ENCODE results near the gene RINL.

Gene RINL, protein sequence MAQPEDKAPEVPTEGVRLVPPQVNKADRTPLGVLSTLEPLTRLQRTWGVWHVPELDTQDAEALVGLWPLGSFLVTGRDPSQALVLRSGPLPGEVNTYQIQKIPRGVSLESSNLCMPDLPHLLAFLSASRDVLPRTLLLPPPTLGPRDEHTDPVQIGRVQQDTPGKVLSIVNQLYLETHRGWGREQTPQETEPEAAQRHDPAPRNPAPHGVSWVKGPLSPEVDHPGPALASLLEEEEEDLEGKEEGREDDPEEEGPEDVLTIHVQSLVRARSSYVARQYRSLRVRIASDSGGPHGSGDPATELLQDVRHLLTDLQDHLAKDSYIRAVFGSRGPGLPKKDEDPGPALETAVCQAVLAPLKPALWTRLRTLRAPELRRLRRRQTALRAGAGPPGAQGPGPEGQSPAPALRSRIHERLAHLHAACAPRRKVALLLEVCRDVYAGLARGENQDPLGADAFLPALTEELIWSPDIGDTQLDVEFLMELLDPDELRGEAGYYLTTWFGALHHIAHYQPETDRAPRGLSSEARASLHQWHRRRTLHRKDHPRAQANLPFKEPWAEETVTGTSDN

GRCh38 chr19:38877781-38878574, at the start of gene RINL:
Gene RINL, minus strand, starts transcription at chr19:38878275. Its CDS starts 1,533 bp downstream, at chr19:38876742.
- DNase-seq = peak; percentile 47

- DNase-seq = no peak
Observed at GRCh38 chr19:38924388-38924787, 46.3 kb upstream of the RINL start.

- DNase-seq = no peak
Observed at GRCh38 chr19:38922482-38922881, 44.4 kb upstream of the RINL start.

- no peak for DNase-seq
Observed at GRCh38 chr19:38921420-38922274, 43.6 kb upstream of the RINL start.

GRCh38 chr19:38920602-38921419, 42.7 kb upstream of the RINL start:
- no peak for DNase-seq

DNA sequence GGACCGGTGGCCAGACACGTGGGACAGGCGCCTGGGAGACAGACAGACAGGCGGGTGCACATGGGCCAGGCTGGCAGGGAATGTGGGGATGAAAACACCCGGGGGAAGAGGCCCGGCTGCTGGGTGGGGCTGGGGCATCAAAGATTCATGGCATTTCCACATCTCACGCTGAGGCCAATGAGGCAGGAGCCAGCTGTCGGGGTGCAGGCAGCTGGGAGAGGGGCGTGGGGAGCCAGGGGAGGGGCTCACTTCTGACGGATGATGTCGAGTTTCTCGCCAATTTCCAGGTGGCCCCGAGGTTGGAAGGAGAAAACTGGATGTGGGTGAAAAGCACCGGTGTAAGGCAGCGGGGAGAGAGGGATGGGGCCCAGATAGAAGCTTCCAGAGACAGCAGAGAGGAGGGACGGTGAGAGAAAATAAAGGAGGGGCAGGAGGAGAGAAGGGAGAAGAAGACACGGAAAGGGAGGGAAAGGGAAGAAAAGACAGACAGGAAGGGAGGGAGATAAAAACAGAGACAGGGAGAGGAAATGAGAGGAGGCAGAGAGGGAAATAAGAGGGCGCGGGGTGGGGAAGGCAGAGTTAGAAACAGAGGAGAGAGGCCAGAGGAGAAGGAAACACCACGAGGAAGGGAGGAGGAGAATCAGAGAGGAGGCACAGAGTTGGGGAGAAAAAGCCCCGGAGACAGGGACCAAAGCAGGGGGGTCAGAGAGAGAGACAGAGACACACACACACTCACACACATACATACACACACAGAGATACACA, 41.9 kb upstream of the RINL start:
- no peak for DNase-seq

DNA sequence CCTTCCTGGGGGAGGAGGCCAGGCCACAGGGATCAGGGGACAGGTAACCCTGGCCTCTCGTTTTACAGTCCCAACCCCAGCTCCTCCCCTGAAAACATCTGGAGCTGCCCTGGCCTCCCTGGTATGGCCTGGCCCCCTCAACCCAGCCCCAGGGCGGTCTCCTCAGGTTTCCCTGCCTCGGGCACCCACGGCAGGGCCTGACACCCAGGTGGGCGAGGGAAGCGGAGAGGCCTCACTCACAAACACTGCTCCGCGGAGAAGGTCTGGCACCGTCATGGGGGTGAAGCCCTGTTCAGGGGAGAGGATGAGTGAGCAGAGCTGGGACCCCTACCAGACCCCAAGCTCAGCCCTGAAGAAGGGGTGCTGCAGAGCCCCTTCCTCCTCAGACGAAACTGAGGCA, 40.5 kb upstream of the RINL start:
- DNase-seq = no peak

- no peak for DNase-seq
Observed at GRCh38 chr19:38917921-38918491, 39.9 kb upstream of the RINL start.

DNA sequence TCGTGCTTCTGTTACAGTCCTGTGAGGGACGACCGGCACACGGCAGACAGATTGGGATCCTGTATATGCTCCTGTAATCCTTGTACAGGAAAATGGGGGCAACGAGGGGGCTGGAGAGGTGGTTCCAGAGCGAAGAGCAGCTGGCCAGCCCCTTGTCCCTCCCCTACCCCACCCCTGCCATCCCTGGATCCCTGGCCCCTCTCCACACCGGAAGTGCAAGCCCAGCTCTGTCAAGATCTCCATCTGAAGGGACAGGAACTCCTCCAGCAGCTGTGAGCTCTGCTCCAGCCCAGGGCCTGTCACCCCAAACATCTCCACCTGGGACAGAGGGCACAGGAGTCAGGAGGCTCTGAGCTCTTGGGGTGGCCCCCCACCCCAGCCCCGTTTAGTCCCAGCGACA, 39.4 kb upstream of the RINL start:
- no peak for DNase-seq

DNA sequence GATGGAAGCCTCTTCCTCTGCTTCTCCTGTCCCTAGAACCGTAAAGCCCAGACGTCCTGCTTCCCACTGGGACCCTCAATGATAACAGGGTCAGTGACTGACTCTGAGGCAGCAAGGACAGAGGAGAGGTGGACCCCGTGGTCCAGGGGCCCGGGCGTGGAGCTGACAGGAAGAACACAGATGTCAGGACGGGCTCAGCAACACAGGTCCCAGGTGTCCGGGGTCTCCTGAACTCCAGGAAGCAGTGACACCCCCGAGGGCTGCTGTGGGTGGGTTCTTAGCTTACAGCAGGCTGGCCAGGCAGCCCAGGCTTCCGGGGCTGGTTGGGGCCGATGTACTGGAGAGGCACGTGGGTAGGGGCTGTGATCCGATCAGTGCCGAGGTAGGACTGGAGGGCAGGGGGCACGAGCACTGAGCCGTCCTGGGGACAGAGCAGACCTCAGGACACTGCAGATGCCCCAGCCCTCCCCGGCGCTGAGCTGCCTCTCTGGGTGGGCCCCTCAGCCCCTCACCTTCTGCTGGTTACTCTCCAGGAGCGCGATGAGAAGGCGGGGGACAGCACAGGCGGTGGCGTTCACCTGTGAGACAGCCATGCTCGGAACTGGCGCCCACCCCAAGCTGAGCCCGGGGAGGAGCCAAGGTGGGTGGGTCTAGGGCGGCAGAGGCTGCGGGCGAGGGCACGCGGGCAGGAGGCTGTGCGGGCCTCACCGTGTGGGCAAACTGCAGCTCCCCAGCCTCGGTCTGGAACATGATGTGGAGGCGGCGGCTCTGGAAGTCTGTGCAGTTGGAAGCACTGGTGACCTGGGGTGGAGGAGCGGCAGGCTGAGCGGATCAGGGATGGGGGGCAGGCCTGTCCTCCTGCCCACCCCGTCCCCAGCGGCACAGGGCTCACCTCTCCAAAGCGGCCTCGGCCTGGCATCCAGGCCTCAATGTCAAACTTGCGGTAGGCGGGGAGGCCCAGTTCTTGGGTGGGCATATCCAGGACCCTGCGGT, 37.5 kb upstream of the RINL start:
- no peak for DNase-seq

GRCh38 chr19:38913958-38914357, 35.9 kb upstream of the RINL start:
- no peak for DNase-seq

GRCh38 chr19:38912600-38913514, 34.8 kb upstream of the RINL start:
- no peak for DNase-seq

- DNase-seq = no peak
Observed at GRCh38 chr19:38911388-38912001, 33.4 kb upstream of the RINL start.

- DNase-seq = no peak
Observed at GRCh38 chr19:38910488-38910887, 32.4 kb upstream of the RINL start.

- no peak for DNase-seq
Observed at GRCh38 chr19:38908911-38909310, 30.8 kb upstream of the RINL start.

DNA sequence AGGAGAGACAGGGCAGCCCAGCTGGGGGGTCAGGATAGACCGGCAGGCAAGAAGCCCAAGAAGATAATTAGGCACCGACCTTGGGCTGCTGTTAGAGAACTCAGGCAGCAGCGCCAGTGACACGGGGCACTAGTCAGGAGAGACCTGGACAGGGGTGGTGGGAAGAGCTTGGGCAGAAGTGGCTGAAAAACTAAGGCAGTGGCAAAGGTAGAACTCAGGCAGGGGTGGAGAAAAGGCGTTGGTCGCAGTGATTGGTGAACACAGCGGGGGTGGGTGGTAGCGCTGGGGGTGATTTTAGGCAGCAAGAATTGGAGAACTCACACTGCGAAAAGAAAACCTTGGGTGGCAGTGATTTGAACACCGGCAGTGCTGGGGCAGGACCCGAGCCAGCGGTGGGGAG, 29.6 kb upstream of the RINL start:
- no peak for DNase-seq

DNA sequence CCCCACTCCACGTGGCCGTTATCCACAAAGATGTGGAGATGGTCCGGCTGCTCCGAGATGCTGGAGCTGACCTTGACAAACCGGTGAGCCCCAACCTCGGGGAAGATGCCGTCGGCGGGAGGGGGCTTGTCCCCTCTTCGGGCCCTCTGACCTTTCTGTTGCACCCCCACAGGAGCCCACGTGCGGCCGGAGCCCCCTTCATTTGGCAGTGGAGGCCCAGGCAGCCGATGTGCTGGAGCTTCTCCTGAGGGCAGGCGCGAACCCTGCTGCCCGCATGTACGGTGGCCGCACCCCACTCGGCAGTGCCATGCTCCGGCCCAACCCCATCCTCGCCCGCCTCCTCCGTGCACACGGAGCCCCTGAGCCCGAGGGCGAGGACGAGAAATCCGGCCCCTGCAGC, 29.2 kb upstream of the RINL start:
- DNase-seq = no peak

DNA sequence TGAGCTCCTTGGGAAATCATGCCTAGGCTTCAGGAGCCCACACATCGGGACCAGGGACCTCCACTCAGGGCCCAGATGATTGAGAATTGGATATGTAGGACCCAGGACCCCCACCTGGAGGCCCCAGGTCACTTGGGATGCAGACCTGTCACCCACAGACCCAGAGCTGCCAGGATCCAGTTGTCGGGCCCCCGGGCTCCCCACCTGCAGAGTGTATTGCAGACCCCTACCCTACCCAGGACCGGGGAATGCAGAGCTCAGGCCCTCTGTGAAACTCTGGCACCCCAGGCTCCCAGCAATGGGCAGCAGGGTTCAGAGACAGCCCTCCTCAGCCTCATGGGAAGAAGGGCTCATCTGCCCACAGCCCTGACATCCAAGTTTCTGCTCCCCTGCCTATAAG, 27.5 kb upstream of the RINL start:
- DNase-seq = no peak

All from DMS79 treated with DMSO at 0.1 percent for 48 hours (cell line).